HEK293 (cell line): ENCODE measurements around the gene PTPN6.

Source experiments
- BCL11A ChIP-seq: fragments of 450-650 bp; formaldehyde crosslinking; IDR thresholded peaks from 2 replicates; pipeline ENCODE4 v1.5.1; 2016; ENCODE audit warnings: low read depth, missing biosample characterization, missing genetic modification characterization
- SP7 ChIP-seq: fragments of 450-650 bp; formaldehyde crosslinking; IDR thresholded peaks from 2 replicates; pipeline ENCODE4 v1.5.1; 2016; ENCODE audit warnings: missing biosample characterization, missing genetic modification characterization
- ZNF138 ChIP-seq: fragments of 450-650 bp; formaldehyde crosslinking; IDR thresholded peaks from 2 replicates; pipeline ENCODE4 v1.5.1; 2016; ENCODE audit warnings: missing biosample characterization, missing genetic modification characterization, borderline replicate concordance
- ZNF140 ChIP-seq: fragments of 450-650 bp; formaldehyde crosslinking; IDR thresholded peaks from 2 replicates; pipeline ENCODE4 v1.5.1; 2016; ENCODE audit warnings: missing biosample characterization, missing genetic modification characterization
- ZNF211 ChIP-seq: fragments of 450-650 bp; formaldehyde crosslinking; IDR thresholded peaks from 2 replicates; pipeline ENCODE4 v1.5.1; 2016; ENCODE audit warnings: low read depth, missing biosample characterization, missing genetic modification characterization
- ZNF274 ChIP-seq, 2 experiments: fragments of 200-500 bp in 1 of 2; fragments of 450-650 bp in 1 of 2; sonication (Bioruptor generic) in 1 of 2; formaldehyde crosslinking in 1 of 2; IDR thresholded peaks; 2 replicates each; pipeline versions ENCODE4 v1.5.1 to v1.6.1; 2014 to 2016; ENCODE audit warnings: borderline replicate concordance in 1 of 2, inconsistent platforms in 1 of 2, low read length in 1 of 2, missing biosample characterization in 1 of 2, missing genetic modification characterization in 1 of 2
- ZNF571 ChIP-seq: fragments of 450-650 bp; formaldehyde crosslinking; IDR thresholded peaks from 2 replicates; pipeline ENCODE4 v1.5.0; 2017; ENCODE audit warnings: missing biosample characterization, missing genetic modification characterization
- ZNF626 ChIP-seq: fragments of 450-650 bp; sonication (Bioruptor Pico); formaldehyde crosslinking; IDR thresholded peaks from 2 replicates; pipeline ENCODE4 v1.5.1; 2018; ENCODE audit warnings: missing biosample characterization, missing genetic modification characterization, inconsistent platforms
- ZNF701 ChIP-seq: fragments of 450-650 bp; formaldehyde crosslinking; IDR thresholded peaks from 2 replicates; pipeline ENCODE4 v1.5.1; 2016; ENCODE audit warnings: missing biosample characterization, missing genetic modification characterization
- ZNF785 ChIP-seq: fragments of 450-650 bp; formaldehyde crosslinking; IDR thresholded peaks from 2 replicates; pipeline ENCODE4 v1.5.1; 2016; ENCODE audit warnings: missing biosample characterization, missing genetic modification characterization
- ZXDB ChIP-seq: fragments of 450-650 bp; formaldehyde crosslinking; IDR thresholded peaks from 2 replicates; pipeline ENCODE4 v1.5.1; 2016; ENCODE audit warnings: missing biosample characterization, missing genetic modification characterization
- TF ChIP-seq, protein P1 (sequence below): fragments of 450-650 bp; formaldehyde crosslinking; IDR thresholded peaks from 2 replicates; pipeline ENCODE4 v1.5.1; 2016; ENCODE audit warnings: missing biosample characterization, missing genetic modification characterization
- TF ChIP-seq, protein P2 (sequence below): fragments of 450-650 bp; formaldehyde crosslinking; IDR thresholded peaks from 2 replicates; pipeline ENCODE4 v1.5.1; 2017; ENCODE audit warnings: missing biosample characterization, missing genetic modification characterization

- TF ChIP-seq ZNF701 (tag by site-specific recombination) (no peak), SP7 (tag by site-specific recombination) (no peak), ZNF138 (tag by site-specific recombination) (no peak), ZNF626 (no peak), ZXDB (tag by site-specific recombination) (no peak), ZNF571 (no peak), ZNF785 (tag by site-specific recombination) (no peak), ZNF211 (tag by site-specific recombination) (no peak), BCL11A (tag by site-specific recombination) (no peak), ZNF274 (IDR thresholded peaks at IDR 0.05; ENCODE audit: low read length) (no peak), ZNF274 (tag by site-specific recombination; IDR thresholded peaks at IDR 0.05; ENCODE audit: borderline replicate concordance) (no peak), ZNF140 (tag by site-specific recombination) (no peak)
- TF ChIP-seq, protein P1, sequence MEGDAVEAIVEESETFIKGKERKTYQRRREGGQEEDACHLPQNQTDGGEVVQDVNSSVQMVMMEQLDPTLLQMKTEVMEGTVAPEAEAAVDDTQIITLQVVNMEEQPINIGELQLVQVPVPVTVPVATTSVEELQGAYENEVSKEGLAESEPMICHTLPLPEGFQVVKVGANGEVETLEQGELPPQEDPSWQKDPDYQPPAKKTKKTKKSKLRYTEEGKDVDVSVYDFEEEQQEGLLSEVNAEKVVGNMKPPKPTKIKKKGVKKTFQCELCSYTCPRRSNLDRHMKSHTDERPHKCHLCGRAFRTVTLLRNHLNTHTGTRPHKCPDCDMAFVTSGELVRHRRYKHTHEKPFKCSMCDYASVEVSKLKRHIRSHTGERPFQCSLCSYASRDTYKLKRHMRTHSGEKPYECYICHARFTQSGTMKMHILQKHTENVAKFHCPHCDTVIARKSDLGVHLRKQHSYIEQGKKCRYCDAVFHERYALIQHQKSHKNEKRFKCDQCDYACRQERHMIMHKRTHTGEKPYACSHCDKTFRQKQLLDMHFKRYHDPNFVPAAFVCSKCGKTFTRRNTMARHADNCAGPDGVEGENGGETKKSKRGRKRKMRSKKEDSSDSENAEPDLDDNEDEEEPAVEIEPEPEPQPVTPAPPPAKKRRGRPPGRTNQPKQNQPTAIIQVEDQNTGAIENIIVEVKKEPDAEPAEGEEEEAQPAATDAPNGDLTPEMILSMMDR (tag by site-specific recombination), result no peak
- TF ChIP-seq, protein P2, sequence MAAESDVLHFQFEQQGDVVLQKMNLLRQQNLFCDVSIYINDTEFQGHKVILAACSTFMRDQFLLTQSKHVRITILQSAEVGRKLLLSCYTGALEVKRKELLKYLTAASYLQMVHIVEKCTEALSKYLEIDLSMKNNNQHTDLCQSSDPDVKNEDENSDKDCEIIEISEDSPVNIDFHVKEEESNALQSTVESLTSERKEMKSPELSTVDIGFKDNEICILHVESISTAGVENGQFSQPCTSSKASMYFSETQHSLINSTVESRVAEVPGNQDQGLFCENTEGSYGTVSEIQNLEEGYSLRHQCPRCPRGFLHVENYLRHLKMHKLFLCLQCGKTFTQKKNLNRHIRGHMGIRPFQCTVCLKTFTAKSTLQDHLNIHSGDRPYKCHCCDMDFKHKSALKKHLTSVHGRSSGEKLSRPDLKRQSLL (tag by site-specific recombination), result no peak
These were observed 13.5 kb downstream of the PTPN6 start for GRCh38 chr12:6964605-6965025.
